ENCODE results near the gene DMD.

GRCh38 chrX:31706466-31706865, 1504.9 kb downstream of the DMD start:
- TF ChIP-seq, protein P1, sequence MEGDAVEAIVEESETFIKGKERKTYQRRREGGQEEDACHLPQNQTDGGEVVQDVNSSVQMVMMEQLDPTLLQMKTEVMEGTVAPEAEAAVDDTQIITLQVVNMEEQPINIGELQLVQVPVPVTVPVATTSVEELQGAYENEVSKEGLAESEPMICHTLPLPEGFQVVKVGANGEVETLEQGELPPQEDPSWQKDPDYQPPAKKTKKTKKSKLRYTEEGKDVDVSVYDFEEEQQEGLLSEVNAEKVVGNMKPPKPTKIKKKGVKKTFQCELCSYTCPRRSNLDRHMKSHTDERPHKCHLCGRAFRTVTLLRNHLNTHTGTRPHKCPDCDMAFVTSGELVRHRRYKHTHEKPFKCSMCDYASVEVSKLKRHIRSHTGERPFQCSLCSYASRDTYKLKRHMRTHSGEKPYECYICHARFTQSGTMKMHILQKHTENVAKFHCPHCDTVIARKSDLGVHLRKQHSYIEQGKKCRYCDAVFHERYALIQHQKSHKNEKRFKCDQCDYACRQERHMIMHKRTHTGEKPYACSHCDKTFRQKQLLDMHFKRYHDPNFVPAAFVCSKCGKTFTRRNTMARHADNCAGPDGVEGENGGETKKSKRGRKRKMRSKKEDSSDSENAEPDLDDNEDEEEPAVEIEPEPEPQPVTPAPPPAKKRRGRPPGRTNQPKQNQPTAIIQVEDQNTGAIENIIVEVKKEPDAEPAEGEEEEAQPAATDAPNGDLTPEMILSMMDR (conservative IDR thresholded peaks at IDR 0.05), result no peak
- no peak for TF ChIP-seq ZFX (IDR thresholded peaks at IDR 0.05)

All from C4-2B (cell line).